Endothelial cell of umbilical vein (primary cell): ENCODE results near the gene FAM187B. TPM values are rescaled to one million over a fixed set of nuclear protein-coding genes. Genes with fewer than 3 reads are reported as not detected.

Source experiments
- BruUV-seq: library from RNA; stranded (reverse); fragments of 400-500 nt; replicated peaks from 2 replicates; lab custom pipeline; 2021; lab: Mats Ljungman, UMichigan
- CTCF ChIA-PET: fragments of 300-600, 350-600 bp; sonication (Branson Sonifier 250); formaldehyde crosslinking; loops from one replicate; lab custom pipeline; 2021; ENCODE audit warnings: antibody characterized with exemption, inconsistent platforms; lab: Charles Lee
- POLR2A ChIA-PET: fragments of 300-600, 350-600 bp; sonication (Branson Sonifier 250); formaldehyde crosslinking; loops from one replicate; lab custom pipeline; 2021; ENCODE audit warnings: antibody characterized with exemption, inconsistent platforms; lab: Charles Lee
- DNase-seq: peaks from one replicate; pipeline ENCODE4 v3.0.0-alpha.2; 2011; ENCODE audit warnings: low read depth, low spot score
- FAIRE-seq: peaks from 2 replicates; lab custom pipeline; 2011; peaks lifted over from hg19 to GRCh38; lab: Jason Lieb, UNC
- H2AFZ ChIP-seq: 2 replicates; pipeline ENCODE4 v1.6.0; 2012; ENCODE audit warnings: low read depth, low read length, control low read depth, inconsistent platforms
- H3K27ac ChIP-seq: 2 replicates; pipeline ENCODE4 v1.5.1; 2011; ENCODE audit warnings: low read depth, mild to moderate bottlenecking, control low read depth, low read length, moderate library complexity; ENCODE audit not compliant: insufficient read depth
- H3K27me3 ChIP-seq, 2 experiments: 2 replicates each; pipeline versions ENCODE4 v1.6.0 to v1.6.1; 2011; ENCODE audit warnings: low read length in 2 of 2, mixed read lengths in 1 of 2; ENCODE audit not compliant: control insufficient read depth in 2 of 2, insufficient read depth in 2 of 2
- H3K36me3 ChIP-seq, 2 experiments: 2 replicates in 1 of 2; 3 replicates in 1 of 2; pipeline ENCODE4 v1.5.1; 2011; ENCODE audit warnings: low read length in 2 of 2, mild to moderate bottlenecking in 1 of 2, moderate library complexity in 1 of 2; ENCODE audit not compliant: control insufficient read depth in 2 of 2, insufficient read depth in 2 of 2; ENCODE audit errors: extremely low read depth in 1 of 2
- H3K4me1 ChIP-seq: 3 replicates; pipeline ENCODE4 v1.5.1; 2011; ENCODE audit warnings: mild to moderate bottlenecking, low read length; ENCODE audit not compliant: control insufficient read depth, insufficient read depth; ENCODE audit errors: extremely low read depth
- H3K4me2 ChIP-seq: 2 replicates; pipeline ENCODE4 v1.6.1; 2011; ENCODE audit warnings: low read length, control low read depth, mixed read lengths; ENCODE audit not compliant: insufficient read depth
- H3K4me3 ChIP-seq, 3 experiments: fragments of 200-600 bp in 1 of 3; sonication (generic), shearing (Covaris generic) in 1 of 3; replicated peaks in 1 of 3; 2 replicates each; pipeline ENCODE4 v1.5.1; 2011 to 2016; ENCODE audit warnings: control low read depth in 3 of 3, low read length in 3 of 3, mild to moderate bottlenecking in 2 of 3, inconsistent platforms in 1 of 3, low read depth in 1 of 3, moderate library complexity in 1 of 3; ENCODE audit not compliant: insufficient read depth in 1 of 3
- H3K79me2 ChIP-seq: 2 replicates; pipeline ENCODE4 v1.6.0; 2012; ENCODE audit warnings: low read length, inconsistent platforms; ENCODE audit not compliant: control insufficient read depth, insufficient read depth
- H3K9ac ChIP-seq: replicated peaks from 2 replicates; pipeline ENCODE3; 2011; ENCODE audit warnings: low read length, control low read depth; ENCODE audit not compliant: insufficient read depth; ENCODE audit errors: extremely low read depth
- H3K9me1 ChIP-seq: replicated peaks from 3 replicates; pipeline ENCODE4 v1.6.0; 2011; ENCODE audit warnings: mild to moderate bottlenecking, low read length; ENCODE audit not compliant: control insufficient read depth, insufficient read depth; ENCODE audit errors: extremely low read depth
- H3K9me3 ChIP-seq: replicated peaks from 2 replicates; pipeline ENCODE4 v1.5.1; 2012; ENCODE audit warnings: low read length, inconsistent platforms; ENCODE audit not compliant: control insufficient read depth, insufficient read depth
- H4K20me1 ChIP-seq: replicated peaks from 2 replicates; pipeline ENCODE3; 2011; ENCODE audit warnings: mild to moderate bottlenecking, low read length; ENCODE audit not compliant: control insufficient read depth, insufficient read depth; ENCODE audit errors: extremely low read depth
- CTCF ChIP-seq, 2 donors: IDR thresholded peaks; 1 replicate in 1 of 2; 2 replicates in 1 of 2; pipeline ENCODE4 v1.5.1; 2011; ENCODE audit warnings: low read length in 2 of 2, mild to moderate bottlenecking in 2 of 2, moderate library complexity in 2 of 2, control low read depth in 1 of 2, inconsistent platforms in 1 of 2, low read depth in 1 of 2; ENCODE audit not compliant: insufficient read depth in 1 of 2; ENCODE audit errors: extremely low read depth in 1 of 2
- GATA2 ChIP-seq: IDR thresholded peaks from 2 replicates; pipeline ENCODE4 v1.7.0; 2011; ENCODE audit warnings: low read depth, mild to moderate bottlenecking, moderate library complexity, mixed read lengths, low read length; ENCODE audit not compliant: insufficient read length, insufficient read depth
- JUN ChIP-seq: IDR thresholded peaks from 2 replicates; pipeline ENCODE4 v1.6.1; 2011; ENCODE audit warnings: borderline replicate concordance, low read depth; ENCODE audit not compliant: insufficient read length, insufficient read depth
- MYC ChIP-seq: IDR thresholded peaks from one replicate; pipeline ENCODE4 v1.6.1; 2011; ENCODE audit warnings: mild to moderate bottlenecking, low read depth, low read length
- POLR2A ChIP-seq: IDR thresholded peaks from 2 replicates; pipeline ENCODE4 v1.6.1; 2012; ENCODE audit warnings: low read depth, mild to moderate bottlenecking, control low read depth, low read length
- POLR2AphosphoS5 ChIP-seq: IDR thresholded peaks from 2 replicates; pipeline ENCODE4 v1.6.1; 2012; ENCODE audit warnings: low read depth, mild to moderate bottlenecking, control low read depth, low read length, moderate library complexity; ENCODE audit not compliant: insufficient read depth
- dilution Hi-C: fragments of 300-500 bp; cut with MboI; formaldehyde crosslinking; loops from one replicate; pipeline ENCODE4 v1.15.0; 2019; ENCODE audit warnings: low sequenced_read_pairs; ENCODE audit not compliant: extremely low pct_ligation_motif_present
- intact Hi-C: fragments of 100-400 bp; cut with micrococcal nuclease; formaldehyde crosslinking; loops from one replicate; pipeline ENCODE4 v1.10.0; 2022
- polyA plus RNA-seq, 4 experiments: library from polyadenylated mRNA; depleted of rRNA in 3 of 4; stranded (reverse) in 3 of 4; unstranded in 1 of 4; fragments of >200 nt; gene quantifications; 2 replicates each; pipeline versions ENCODE4 v1.2.1 to v1.2.3, GENCODE V29; 2011 to 2012; ENCODE audit warnings: missing spikeins in 1 of 4
- total RNA-seq: library from RNA; stranded (reverse); gene quantifications from 2 replicates; pipeline ENCODE4 v1.2.3, GENCODE V29; 2021
- TF ChIP-seq, protein P1 (sequence below): IDR thresholded peaks from 2 replicates; pipeline ENCODE4 v1.6.1; 2011; ENCODE audit not compliant: insufficient read depth, insufficient read length

FAM187B gene
- total and polyA plus RNA-seq, 2 donors (not counting 3 experiments of a cell fraction or from before 2014, with no cell fraction given), result not detected

DNA sequence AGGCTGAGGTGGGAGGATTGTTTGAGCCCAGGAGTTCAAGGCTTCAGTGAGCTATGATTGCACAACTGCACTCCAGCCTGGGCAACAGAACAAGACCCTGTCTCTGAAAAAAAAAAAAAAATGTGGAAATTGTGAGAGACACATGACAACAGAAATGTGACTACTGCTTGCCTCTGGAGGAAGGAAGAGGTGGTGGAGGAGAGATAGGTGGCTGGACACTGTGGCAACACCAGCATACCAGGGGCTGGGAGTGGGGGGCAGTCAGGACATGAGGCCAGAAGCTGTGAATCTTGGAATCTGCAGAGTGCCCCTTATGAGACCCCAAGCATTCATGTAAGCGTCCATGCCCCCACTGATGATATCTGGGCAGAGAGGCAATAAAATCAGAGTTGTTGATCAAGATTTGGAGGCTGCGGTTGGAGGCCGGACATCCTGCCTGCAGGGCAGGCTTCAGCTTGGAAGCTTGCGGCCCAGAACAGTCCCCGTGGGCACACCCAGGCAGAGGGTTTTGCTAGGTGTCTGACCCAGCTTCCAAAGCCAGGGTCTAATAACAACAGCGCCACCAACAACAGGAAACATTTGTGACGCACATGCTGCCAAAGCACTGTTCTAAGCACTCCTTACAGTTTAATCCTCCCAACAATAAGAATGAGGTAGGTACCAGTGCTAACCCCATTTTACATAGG, 16.9 kb downstream of the FAM187B start:
- H4K20me1 ChIP-seq, result no peaks in the 10 kb centered on the region
- no peak overlapping the region for H3K4me3 ChIP-seq
- dilution Hi-C loops, result no loop called here
- no peaks in the 10 kb centered on the region for H3K9me3 ChIP-seq
- FAIRE-seq (peak; percentile 42), DNase-seq (peak; percentile 48)
- intact Hi-C loops, result loop anchor here (2.0 to 5.0 kb wide), 2 partner anchors 56 to 57 kb away; partner anchors contain the start of genes FXYD5 and USF2
- ChIA-PET POLR2A (no interaction called here), CTCF (no interaction called here)
- no peak overlapping the region for H3K4me2 ChIP-seq
- peaks cover 2 to 4% of the 10 kb centered on the region in 2 experiments for H3K27me3 ChIP-seq
- H3K9ac ChIP-seq, result no peak overlapping the region
- H3K4me1 ChIP-seq, result peaks cover 16% of the 10 kb centered on the region
- H3K79me2 ChIP-seq, result no peaks in the 10 kb centered on the region
- TF ChIP-seq GATA2 (peak; percentile 29), MYC (no peak)
- TF ChIP-seq, protein P1, sequence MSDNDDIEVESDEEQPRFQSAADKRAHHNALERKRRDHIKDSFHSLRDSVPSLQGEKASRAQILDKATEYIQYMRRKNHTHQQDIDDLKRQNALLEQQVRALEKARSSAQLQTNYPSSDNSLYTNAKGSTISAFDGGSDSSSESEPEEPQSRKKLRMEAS, result peak; percentile 15
- H2AFZ ChIP-seq, result no peak overlapping the region
- no peak overlapping the region for H3K27ac ChIP-seq
- BruUV-seq, result no TSS peak
- H3K36me3 ChIP-seq, result no peaks in the 10 kb centered on the region
- no peaks in the 10 kb centered on the region for H3K9me1 ChIP-seq

GRCh38 chr19:35209646-35210045, 18.9 kb downstream of the FAM187B start:
- FAIRE-seq, result no peak

More at GRCh38 chr19:35209646-35210045, 18.9 kb downstream of the FAM187B start:
- CTCF ChIA-PET, result no interaction called here
- no peak overlapping the region for H3K9ac ChIP-seq
- no peaks in the 10 kb centered on the region for H4K20me1 ChIP-seq
- H3K4me3 ChIP-seq, result no peak overlapping the region
- peaks cover 0 to 2% of the 10 kb centered on the region in 2 experiments for H3K27me3 ChIP-seq
- H3K4me1 ChIP-seq, result peaks cover 16% of the 10 kb centered on the region
- dilution Hi-C loops, result no loop called here
- intact Hi-C loops, result loop anchor here (5.0 kb wide), 1 partner anchor 58 kb away; the partner anchor contains the start of gene USF2
- H3K9me1 ChIP-seq, result no peaks in the 10 kb centered on the region
- DNase-seq, result no peak
- TF ChIP-seq CTCF (IDR thresholded peaks at IDR 0.05; ENCODE audit: extremely low read depth in 1 of 2, insufficient read depth in 1 of 2, low read depth in 1 of 2, low read length in 2 of 2) (no peak), POLR2A (no peak), POLR2AphosphoS5 (no peak), JUN (no peak)
- H3K4me2 ChIP-seq, result no peak overlapping the region
- BruUV-seq, result no TSS peak
- H3K27ac ChIP-seq, result no peak overlapping the region
- POLR2A ChIA-PET, result no interaction called here
- H3K9me3 ChIP-seq, result no peaks in the 10 kb centered on the region
- no peaks in the 10 kb centered on the region for H3K79me2 ChIP-seq
- no peak overlapping the region for H2AFZ ChIP-seq
- H3K36me3 ChIP-seq, result no peaks in the 10 kb centered on the region
